Endothelial cell of umbilical vein (primary cell): Measurements from ENCODE around the gene ZFP42. TPM values are rescaled to one million over a fixed set of nuclear protein-coding genes. Genes with fewer than 3 reads are reported as not detected.

ENCODE experiments used
- Bru-seq: library from RNA; stranded (reverse); fragments of 400-500 nt; gene quantifications from one replicate; lab custom pipeline; 2021; lab: Mats Ljungman, UMichigan
- BruChase-seq, 2 experiments: library from RNA; stranded (reverse); fragments of 400-500 nt; gene quantifications; one replicate each; lab custom pipeline; 2021; lab: Mats Ljungman, UMichigan
- BruUV-seq: library from RNA; stranded (reverse); fragments of 400-500 nt; replicated peaks from 2 replicates; lab custom pipeline; 2021; lab: Mats Ljungman, UMichigan
- CTCF ChIA-PET: fragments of 300-600, 350-600 bp; sonication (Branson Sonifier 250); formaldehyde crosslinking; loops from one replicate; lab custom pipeline; 2021; ENCODE audit warnings: antibody characterized with exemption, inconsistent platforms; lab: Charles Lee
- POLR2A ChIA-PET: fragments of 300-600, 350-600 bp; sonication (Branson Sonifier 250); formaldehyde crosslinking; loops from one replicate; lab custom pipeline; 2021; ENCODE audit warnings: antibody characterized with exemption, inconsistent platforms; lab: Charles Lee
- DNase-seq: peaks from one replicate; pipeline ENCODE4 v3.0.0-alpha.2; 2011; ENCODE audit warnings: low read depth, low spot score
- FAIRE-seq: peaks from 2 replicates; lab custom pipeline; 2011; peaks lifted over from hg19 to GRCh38; lab: Jason Lieb, UNC
- H2AFZ ChIP-seq: 2 replicates; pipeline ENCODE4 v1.6.0; 2012; ENCODE audit warnings: low read depth, low read length, control low read depth, inconsistent platforms
- H3K27ac ChIP-seq: 2 replicates; pipeline ENCODE4 v1.5.1; 2011; ENCODE audit warnings: low read depth, mild to moderate bottlenecking, control low read depth, low read length, moderate library complexity; ENCODE audit not compliant: insufficient read depth
- H3K27me3 ChIP-seq, 2 experiments: 2 replicates each; pipeline versions ENCODE4 v1.6.0 to v1.6.1; 2011; ENCODE audit warnings: low read length in 2 of 2, mixed read lengths in 1 of 2; ENCODE audit not compliant: control insufficient read depth in 2 of 2, insufficient read depth in 2 of 2
- H3K36me3 ChIP-seq, 2 experiments: 2 replicates in 1 of 2; 3 replicates in 1 of 2; pipeline ENCODE4 v1.5.1; 2011; ENCODE audit warnings: low read length in 2 of 2, mild to moderate bottlenecking in 1 of 2, moderate library complexity in 1 of 2; ENCODE audit not compliant: control insufficient read depth in 2 of 2, insufficient read depth in 2 of 2; ENCODE audit errors: extremely low read depth in 1 of 2
- H3K4me1 ChIP-seq: 3 replicates; pipeline ENCODE4 v1.5.1; 2011; ENCODE audit warnings: mild to moderate bottlenecking, low read length; ENCODE audit not compliant: control insufficient read depth, insufficient read depth; ENCODE audit errors: extremely low read depth
- H3K4me2 ChIP-seq: 2 replicates; pipeline ENCODE4 v1.6.1; 2011; ENCODE audit warnings: low read length, control low read depth, mixed read lengths; ENCODE audit not compliant: insufficient read depth
- H3K4me3 ChIP-seq, 3 experiments: fragments of 200-600 bp in 1 of 3; sonication (generic), shearing (Covaris generic) in 1 of 3; replicated peaks in 1 of 3; 2 replicates each; pipeline ENCODE4 v1.5.1; 2011 to 2016; ENCODE audit warnings: control low read depth in 3 of 3, low read length in 3 of 3, mild to moderate bottlenecking in 2 of 3, inconsistent platforms in 1 of 3, low read depth in 1 of 3, moderate library complexity in 1 of 3; ENCODE audit not compliant: insufficient read depth in 1 of 3
- H3K79me2 ChIP-seq: 2 replicates; pipeline ENCODE4 v1.6.0; 2012; ENCODE audit warnings: low read length, inconsistent platforms; ENCODE audit not compliant: control insufficient read depth, insufficient read depth
- H3K9ac ChIP-seq: replicated peaks from 2 replicates; pipeline ENCODE3; 2011; ENCODE audit warnings: low read length, control low read depth; ENCODE audit not compliant: insufficient read depth; ENCODE audit errors: extremely low read depth
- H3K9me1 ChIP-seq: replicated peaks from 3 replicates; pipeline ENCODE4 v1.6.0; 2011; ENCODE audit warnings: mild to moderate bottlenecking, low read length; ENCODE audit not compliant: control insufficient read depth, insufficient read depth; ENCODE audit errors: extremely low read depth
- H3K9me3 ChIP-seq: replicated peaks from 2 replicates; pipeline ENCODE4 v1.5.1; 2012; ENCODE audit warnings: low read length, inconsistent platforms; ENCODE audit not compliant: control insufficient read depth, insufficient read depth
- H4K20me1 ChIP-seq: replicated peaks from 2 replicates; pipeline ENCODE3; 2011; ENCODE audit warnings: mild to moderate bottlenecking, low read length; ENCODE audit not compliant: control insufficient read depth, insufficient read depth; ENCODE audit errors: extremely low read depth
- EZH2 ChIP-seq: IDR thresholded peaks from 2 replicates; pipeline ENCODE4 v1.6.1; 2012; ENCODE audit warnings: borderline replicate concordance, low read depth, mild to moderate bottlenecking, moderate library complexity, low read length, inconsistent platforms; ENCODE audit not compliant: severe bottlenecking
- FOS ChIP-seq: IDR thresholded peaks from 2 replicates; pipeline ENCODE4 v1.6.1; 2011; ENCODE audit warnings: mild to moderate bottlenecking, low read length, moderate library complexity, borderline replicate concordance; ENCODE audit not compliant: insufficient read depth
- GATA2 ChIP-seq: IDR thresholded peaks from 2 replicates; pipeline ENCODE4 v1.7.0; 2011; ENCODE audit warnings: low read depth, mild to moderate bottlenecking, moderate library complexity, mixed read lengths, low read length; ENCODE audit not compliant: insufficient read length, insufficient read depth
- JUN ChIP-seq: IDR thresholded peaks from 2 replicates; pipeline ENCODE4 v1.6.1; 2011; ENCODE audit warnings: borderline replicate concordance, low read depth; ENCODE audit not compliant: insufficient read length, insufficient read depth
- MYC ChIP-seq: IDR thresholded peaks from one replicate; pipeline ENCODE4 v1.6.1; 2011; ENCODE audit warnings: mild to moderate bottlenecking, low read depth, low read length
- POLR2A ChIP-seq: IDR thresholded peaks from 2 replicates; pipeline ENCODE4 v1.6.1; 2012; ENCODE audit warnings: low read depth, mild to moderate bottlenecking, control low read depth, low read length
- POLR2AphosphoS5 ChIP-seq: IDR thresholded peaks from 2 replicates; pipeline ENCODE4 v1.6.1; 2012; ENCODE audit warnings: low read depth, mild to moderate bottlenecking, control low read depth, low read length, moderate library complexity; ENCODE audit not compliant: insufficient read depth
- dilution Hi-C: fragments of 300-500 bp; cut with MboI; formaldehyde crosslinking; loops from one replicate; pipeline ENCODE4 v1.15.0; 2019; ENCODE audit warnings: low sequenced_read_pairs; ENCODE audit not compliant: extremely low pct_ligation_motif_present
- intact Hi-C: fragments of 100-400 bp; cut with micrococcal nuclease; formaldehyde crosslinking; loops from one replicate; pipeline ENCODE4 v1.10.0; 2022
- long read RNA-seq: library from polyadenylated mRNA; stranded (forward); transcript quantifications from one replicate; pipeline ENCODE4 v2.0.0, GENCODE V29; 2021
- polyA minus RNA-seq, 3 experiments: library from RNA; depleted of rRNA, polyadenylated mRNA; stranded (reverse); fragments of >200 nt; gene quantifications; 1 replicate in 1 of 3; 2 replicates in 2 of 3; pipeline ENCODE4 v1.2.3, GENCODE V29; 2011
- polyA plus RNA-seq, 4 experiments: library from polyadenylated mRNA; depleted of rRNA in 3 of 4; stranded (reverse) in 3 of 4; unstranded in 1 of 4; fragments of >200 nt; gene quantifications; 2 replicates each; pipeline versions ENCODE4 v1.2.1 to v1.2.3, GENCODE V29; 2011 to 2012; ENCODE audit warnings: missing spikeins in 1 of 4
- total RNA-seq: library from RNA; stranded (reverse); gene quantifications from 2 replicates; pipeline ENCODE4 v1.2.3, GENCODE V29; 2021
- TF ChIP-seq, protein P1 (sequence below), 2 donors: IDR thresholded peaks; 1 replicate in 1 of 2; 2 replicates in 1 of 2; pipeline ENCODE4 v1.5.1; 2011; ENCODE audit warnings: low read length in 2 of 2, mild to moderate bottlenecking in 2 of 2, moderate library complexity in 2 of 2, control low read depth in 1 of 2, inconsistent platforms in 1 of 2, low read depth in 1 of 2; ENCODE audit not compliant: insufficient read depth in 1 of 2; ENCODE audit errors: extremely low read depth in 1 of 2
- TF ChIP-seq, protein P2 (sequence below): IDR thresholded peaks from 2 replicates; pipeline ENCODE4 v1.6.1; 2011; ENCODE audit not compliant: insufficient read depth, insufficient read length

ZFP42 gene
- total RNA-seq (not detected in 2 replicates), polyA plus RNA-seq (0.04 TPM in 1 of 2 replicates, not detected in the other), polyA minus RNA-seq (not detected in 2 replicates), Bru-seq, nascent RNA (not detected), BruChase-seq, experiment 1, labeled RNA remaining after a 6-hour chase (not detected), BruChase-seq, experiment 2, labeled RNA remaining after a 2-hour chase (not detected)
- not detected in 2 replicates for polyA plus RNA-seq (2011; cell fraction: cytosol; rRNA removed)
- not detected in 2 replicates for polyA plus RNA-seq (2011; cell fraction: nucleus; rRNA removed)
- not detected in 2 replicates for polyA plus RNA-seq (2012)
- not detected for polyA minus RNA-seq (2011; cell fraction: cytosol; rRNA and poly(A)+ RNA removed)
- polyA minus RNA-seq (2011; cell fraction: nucleus; rRNA and poly(A)+ RNA removed) = not detected in 2 replicates
- long read RNA-seq = 0 reads

GRCh38 chr4:187995322-187996207 lies at the start of gene ZFP42:
TSS of gene ZFP42 (plus strand) at chr4:187995771. CDS start at chr4:188002808, 7,037 bp downstream.
- BruUV-seq = no TSS peak
- no peaks in the 10 kb centered on the region for H3K36me3 ChIP-seq
- no peak within 1 kb of the TSS for H3K27ac ChIP-seq
- no peak within 1 kb of the TSS for H3K4me3 ChIP-seq
- CTCF ChIA-PET = no interaction called here
- no peak within 1 kb of the TSS for H3K9ac ChIP-seq
- DNase-seq = no peak
- no peak for FAIRE-seq
- TF ChIP-seq, protein P1, sequence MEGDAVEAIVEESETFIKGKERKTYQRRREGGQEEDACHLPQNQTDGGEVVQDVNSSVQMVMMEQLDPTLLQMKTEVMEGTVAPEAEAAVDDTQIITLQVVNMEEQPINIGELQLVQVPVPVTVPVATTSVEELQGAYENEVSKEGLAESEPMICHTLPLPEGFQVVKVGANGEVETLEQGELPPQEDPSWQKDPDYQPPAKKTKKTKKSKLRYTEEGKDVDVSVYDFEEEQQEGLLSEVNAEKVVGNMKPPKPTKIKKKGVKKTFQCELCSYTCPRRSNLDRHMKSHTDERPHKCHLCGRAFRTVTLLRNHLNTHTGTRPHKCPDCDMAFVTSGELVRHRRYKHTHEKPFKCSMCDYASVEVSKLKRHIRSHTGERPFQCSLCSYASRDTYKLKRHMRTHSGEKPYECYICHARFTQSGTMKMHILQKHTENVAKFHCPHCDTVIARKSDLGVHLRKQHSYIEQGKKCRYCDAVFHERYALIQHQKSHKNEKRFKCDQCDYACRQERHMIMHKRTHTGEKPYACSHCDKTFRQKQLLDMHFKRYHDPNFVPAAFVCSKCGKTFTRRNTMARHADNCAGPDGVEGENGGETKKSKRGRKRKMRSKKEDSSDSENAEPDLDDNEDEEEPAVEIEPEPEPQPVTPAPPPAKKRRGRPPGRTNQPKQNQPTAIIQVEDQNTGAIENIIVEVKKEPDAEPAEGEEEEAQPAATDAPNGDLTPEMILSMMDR (IDR thresholded peaks at IDR 0.05; ENCODE audit: extremely low read depth in 1 of 2, insufficient read depth in 1 of 2, low read depth in 1 of 2, low read length in 2 of 2) = no peak
- TF ChIP-seq, protein P2, sequence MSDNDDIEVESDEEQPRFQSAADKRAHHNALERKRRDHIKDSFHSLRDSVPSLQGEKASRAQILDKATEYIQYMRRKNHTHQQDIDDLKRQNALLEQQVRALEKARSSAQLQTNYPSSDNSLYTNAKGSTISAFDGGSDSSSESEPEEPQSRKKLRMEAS = no peak
- TF ChIP-seq POLR2A (no peak), JUN (no peak), GATA2 (no peak), MYC (no peak), POLR2AphosphoS5 (no peak), EZH2 (no peak), FOS (no peak)
- no peaks in the 10 kb centered on the region for H3K79me2 ChIP-seq
- H4K20me1 ChIP-seq = no peaks in the 10 kb centered on the region
- H3K9me1 ChIP-seq = no peaks in the 10 kb centered on the region
- no peaks in the 10 kb centered on the region for H3K9me3 ChIP-seq
- H3K27me3 ChIP-seq = no peaks in the 10 kb centered on the region
- H3K4me2 ChIP-seq = no peak within 1 kb of the TSS
- H2AFZ ChIP-seq = no peak within 1 kb of the TSS
- no peaks in the 10 kb centered on the region for H3K4me1 ChIP-seq
- POLR2A ChIA-PET = no interaction called here
- intact Hi-C loops = no loop called here
- dilution Hi-C loops = no loop called here
